Loucy (cell line): ENCODE results near the gene PDXDC1.
"Not testable (repeated sequence)": the region's sequence is repeated elsewhere in the genome, so short reads cannot be mapped to it uniquely, and the experiment has no call there.

Source experiments
- EZH2phosphoT487 ChIP-seq: fragments of 200-600 bp; IDR thresholded peaks from 2 replicates; pipeline ENCODE4 v1.6.1; 2018; ENCODE audit warnings: antibody characterized with exemption, mild to moderate bottlenecking, moderate library complexity, borderline replicate concordance
- TF ChIP-seq, protein P1 (sequence below): fragments of 200-600 bp; sonication (generic); conservative IDR thresholded peaks from 2 replicates; pipeline ENCODE4 v1.5.1; 2014; ENCODE audit warnings: mild to moderate bottlenecking, antibody characterized with exemption, low read length

DNA sequence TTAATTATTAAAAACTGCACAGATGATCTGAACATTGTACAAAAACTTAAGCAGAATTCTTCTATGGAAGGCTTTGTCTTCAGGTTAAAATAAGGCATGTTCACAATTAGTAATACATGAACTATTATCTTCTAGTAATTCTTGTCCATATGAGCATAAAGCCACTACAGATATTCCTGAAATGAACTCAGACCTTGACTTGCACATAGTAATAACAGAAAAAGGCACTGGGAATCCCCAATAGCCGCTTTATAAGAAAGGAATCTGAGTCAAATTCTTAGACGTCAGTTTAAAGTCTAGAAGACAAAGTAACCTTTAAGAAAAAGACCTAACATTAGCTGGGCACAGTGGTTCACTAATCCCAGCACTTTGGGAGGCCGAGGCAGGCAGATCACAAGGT, 108.0 kb downstream of the PDXDC1 start:
- TF ChIP-seq, protein P1, sequence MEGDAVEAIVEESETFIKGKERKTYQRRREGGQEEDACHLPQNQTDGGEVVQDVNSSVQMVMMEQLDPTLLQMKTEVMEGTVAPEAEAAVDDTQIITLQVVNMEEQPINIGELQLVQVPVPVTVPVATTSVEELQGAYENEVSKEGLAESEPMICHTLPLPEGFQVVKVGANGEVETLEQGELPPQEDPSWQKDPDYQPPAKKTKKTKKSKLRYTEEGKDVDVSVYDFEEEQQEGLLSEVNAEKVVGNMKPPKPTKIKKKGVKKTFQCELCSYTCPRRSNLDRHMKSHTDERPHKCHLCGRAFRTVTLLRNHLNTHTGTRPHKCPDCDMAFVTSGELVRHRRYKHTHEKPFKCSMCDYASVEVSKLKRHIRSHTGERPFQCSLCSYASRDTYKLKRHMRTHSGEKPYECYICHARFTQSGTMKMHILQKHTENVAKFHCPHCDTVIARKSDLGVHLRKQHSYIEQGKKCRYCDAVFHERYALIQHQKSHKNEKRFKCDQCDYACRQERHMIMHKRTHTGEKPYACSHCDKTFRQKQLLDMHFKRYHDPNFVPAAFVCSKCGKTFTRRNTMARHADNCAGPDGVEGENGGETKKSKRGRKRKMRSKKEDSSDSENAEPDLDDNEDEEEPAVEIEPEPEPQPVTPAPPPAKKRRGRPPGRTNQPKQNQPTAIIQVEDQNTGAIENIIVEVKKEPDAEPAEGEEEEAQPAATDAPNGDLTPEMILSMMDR = not testable (repeated sequence)
- TF ChIP-seq EZH2phosphoT487 = not testable (repeated sequence)
